Tibial nerve (tissue), 4 donors: ENCODE results near the gene GRK1. TPM values are rescaled to one million over a fixed set of nuclear protein-coding genes. Genes with fewer than 3 reads are reported as not detected.
"Not testable (repeated sequence)": the region's sequence is repeated elsewhere in the genome, so short reads cannot be mapped to it uniquely, and the experiment has no call there.

Experiments used
- DNase-seq, 2 donors: peaks; one replicate each; pipeline ENCODE4 v3.0.0-alpha.2; 2019; ENCODE audit warnings: low spot score in 2 of 2
- H3K27ac ChIP-seq, 4 donors: fragments of 200-600 bp; sonication (generic) in 3 of 4; one replicate each; pipeline ENCODE4 v1.5.1; 2017 to 2019; ENCODE audit warnings: mild to moderate bottlenecking in 1 of 4
- H3K27me3 ChIP-seq, 2 donors: fragments of 200-600 bp; sonication (generic) in 1 of 2; one replicate each; pipeline versions ENCODE4 v1.5.1 to v1.6.0; 2017 to 2019
- H3K36me3 ChIP-seq, 3 donors: fragments of 200-600 bp; sonication (generic); one replicate each; pipeline ENCODE4 v1.5.1; 2018 to 2019
- H3K4me1 ChIP-seq, 4 donors: fragments of 200-600 bp; sonication (generic) in 3 of 4; one replicate each; pipeline ENCODE4 v1.5.1; 2017 to 2019
- H3K4me3 ChIP-seq, 4 donors: fragments of 200-600 bp; sonication (generic) in 3 of 4; one replicate each; pipeline ENCODE4 v1.5.1; 2017 to 2019; ENCODE audit warnings: mild to moderate bottlenecking in 1 of 4, moderate library complexity in 1 of 4
- H3K9me3 ChIP-seq, 4 donors: fragments of 200-600 bp; sonication (generic) in 3 of 4; one replicate each; pipeline ENCODE4 v1.5.1; 2017 to 2019
- CTCF ChIP-seq, 5 experiments: fragments of 200-600 bp in 3 of 5; fragments of 450-650 bp in 2 of 5; sonication (generic) in 3 of 5; IDR thresholded peaks; one replicate each; pipeline ENCODE4 v1.5.1; 2016 to 2019; ENCODE audit warnings: antibody characterized with exemption in 5 of 5, mild to moderate bottlenecking in 3 of 5, moderate library complexity in 2 of 5
- EP300 ChIP-seq, 2 donors: sonication (generic); formaldehyde crosslinking; IDR thresholded peaks; one replicate each; pipeline ENCODE4 v1.6.1; 2017; ENCODE audit warnings: antibody characterized with exemption in 2 of 2, mild to moderate bottlenecking in 1 of 2
- POLR2A ChIP-seq, 2 donors: fragments of 450-650 bp; IDR thresholded peaks; one replicate each; pipeline ENCODE4 v1.6.1; 2017; ENCODE audit warnings: antibody characterized with exemption in 2 of 2, mild to moderate bottlenecking in 2 of 2, moderate library complexity in 2 of 2
- WGBS, 2 donors: methylation state at CpG; one replicate each; pipeline ENCODE4 v1.1.5; 2018; 5-methylcytosine and 5-hydroxymethylcytosine counted together
- total RNA-seq, 4 donors: library from RNA; depleted of rRNA; stranded (reverse); fragments of >200 nt; gene quantifications; one replicate each; pipeline ENCODE4 v1.1.0, GENCODE V29; 2016

The GRK1 gene
- total RNA-seq, 4 donors from 2014 or later, result not detected

GRCh38 chr13:113742445-113743120 lies 75.6 kb downstream of the GRK1 start:
- Histone ChIP-seq H3K36me3 (no peaks in the 10 kb centered on the region), H3K4me3 (no peak overlapping the region), H3K27me3 (peaks cover 0 to 14% of the 10 kb centered on the region in 2 donors), H3K4me1 (peaks cover 0 to 20% (median 0%) of the 10 kb centered on the region in 4 donors), H3K9me3 (no peaks in the 10 kb centered on the region), H3K27ac (no peak overlapping the region)
- TF ChIP-seq CTCF (IDR thresholded peaks at IDR 0.05), result no peak
- TF ChIP-seq EP300 (IDR thresholded peaks at IDR 0.05), result no peak
- TF ChIP-seq POLR2A (IDR thresholded peaks at IDR 0.05), result no peak
- 75 to 84% methylated on average over 14 to 15 of the region's 21 CpGs for WGBS, 2 donors
- no peak for DNase-seq

- H3K9me3 ChIP-seq, result no peaks in the 10 kb centered on the region
- 83 to 86% methylated on average over 18 to 24 of the region's 24 CpGs for WGBS, 2 donors
- H3K4me1 ChIP-seq, result peaks cover 0 to 20% (median 0%) of the 10 kb centered on the region in 4 donors
- no peaks in the 10 kb centered on the region for H3K36me3 ChIP-seq
- no peak overlapping the region for H3K27ac ChIP-seq
- H3K4me3 ChIP-seq, result no peak overlapping the region
- TF ChIP-seq EP300 (IDR thresholded peaks at IDR 0.05) (no peak), CTCF (IDR thresholded peaks at IDR 0.05) (no peak), POLR2A (IDR thresholded peaks at IDR 0.05) (no peak)
- peaks cover 0 to 8% of the 10 kb centered on the region in 2 donors for H3K27me3 ChIP-seq
- no peak for DNase-seq
Measured at GRCh38 chr13:113743366-113744195, 76.6 kb downstream of the GRK1 start.

- Histone ChIP-seq H3K4me3 (no peak overlapping the region), H3K4me1 (peaks cover 0 to 20% (median 0%) of the 10 kb centered on the region in 4 donors), H3K27me3 (peaks cover 0 to 8% of the 10 kb centered on the region in 2 donors), H3K27ac (no peak overlapping the region), H3K9me3 (no peaks in the 10 kb centered on the region), H3K36me3 (no peaks in the 10 kb centered on the region)
- WGBS, 2 donors, result 84 to 91% methylated on average over 19 to 21 of the region's 21 CpGs
- no peak for TF ChIP-seq POLR2A (IDR thresholded peaks at IDR 0.05)
- no peak for TF ChIP-seq CTCF (IDR thresholded peaks at IDR 0.05)
- no peak for TF ChIP-seq EP300 (IDR thresholded peaks at IDR 0.05)
- no peak for DNase-seq
Measured at GRCh38 chr13:113744197-113745000, 77.4 kb downstream of the GRK1 start.

GRCh38 chr13:113745059-113745458 lies 78.0 kb downstream of the GRK1 start:
- TF ChIP-seq EP300 (IDR thresholded peaks at IDR 0.05), result no peak
- no peak for TF ChIP-seq CTCF (IDR thresholded peaks at IDR 0.05)
- no peak for TF ChIP-seq POLR2A (IDR thresholded peaks at IDR 0.05)
- peaks cover 0 to 8% of the 10 kb centered on the region in 2 donors for H3K27me3 ChIP-seq
- H3K4me1 ChIP-seq, result peaks cover 0 to 20% (median 0%) of the 10 kb centered on the region in 4 donors
- no peaks in the 10 kb centered on the region for H3K36me3 ChIP-seq
- no peaks in the 10 kb centered on the region for H3K9me3 ChIP-seq
- WGBS, 2 donors, result 95 to 96% methylated on average over 9 of the region's 9 CpGs
- H3K4me3 ChIP-seq, result no peak overlapping the region
- no peak for DNase-seq
- no peak overlapping the region for H3K27ac ChIP-seq

GRCh38 chr13:113745500-113746142 lies 78.6 kb downstream of the GRK1 start:
- not testable (repeated sequence) for DNase-seq, H3K36me3 ChIP-seq, H3K4me3 ChIP-seq, H3K27me3 ChIP-seq, H3K9me3 ChIP-seq, H3K27ac ChIP-seq
- 89 to 90% methylated on average over 24 of the region's 24 CpGs for WGBS, 2 donors
- H3K4me1 ChIP-seq, result peaks cover 0 to 20% (median 0%) of the 10 kb centered on the region in 4 donors
